Tibial artery (tissue), 4 donors: ENCODE data around the gene OGFOD2.
"Not testable (repeated sequence)": the region's sequence is repeated elsewhere in the genome, so short reads cannot be mapped to it uniquely, and the experiment has no call there.

Experiments used
- DNase-seq, 2 donors: peaks; one replicate each; pipeline ENCODE4 v3.0.0-alpha.2; 2019
- H3K27ac ChIP-seq, 2 donors: fragments of 200-600 bp; sonication (generic) in 1 of 2; 1 replicate in 1 of 2; 2 replicates in 1 of 2; pipeline ENCODE4 v1.5.1; 2018 to 2019; ENCODE audit warnings: mild to moderate bottlenecking in 1 of 2
- H3K27me3 ChIP-seq, 2 donors: fragments of 200-600 bp; sonication (generic) in 1 of 2; one replicate each; pipeline versions ENCODE4 v1.5.1 to v1.6.0; 2016 to 2019
- H3K36me3 ChIP-seq, 3 donors: fragments of 200-600 bp; sonication (generic) in 2 of 3; one replicate each; pipeline ENCODE4 v1.5.1; 2016 to 2019; ENCODE audit warnings: mild to moderate bottlenecking in 2 of 3
- H3K4me1 ChIP-seq, 4 donors: fragments of 200-600 bp; sonication (generic) in 2 of 4; 1 replicate in 3 of 4; 2 replicates in 1 of 4; pipeline ENCODE4 v1.5.1; 2016 to 2019
- H3K4me3 ChIP-seq, 2 donors: fragments of 200-600 bp; sonication (generic) in 1 of 2; 1 replicate in 1 of 2; 2 replicates in 1 of 2; pipeline ENCODE4 v1.5.1; 2018 to 2019; ENCODE audit warnings: mild to moderate bottlenecking in 2 of 2
- H3K9me3 ChIP-seq, 3 donors: fragments of 200-600 bp; sonication (generic) in 1 of 3; one replicate each; pipeline ENCODE4 v1.5.1; 2016 to 2019
- CTCF ChIP-seq, 2 experiments: fragments of 200-600 bp in 1 of 2; fragments of 450-650 bp in 1 of 2; IDR thresholded peaks; one replicate each; pipeline ENCODE4 v1.5.1; 2017 to 2019; ENCODE audit warnings: antibody characterized with exemption in 2 of 2, mild to moderate bottlenecking in 1 of 2, moderate library complexity in 1 of 2
- intact Hi-C: fragments of 100-400 bp; cut with DNase I; formaldehyde crosslinking; loops from one replicate; pipeline ENCODE4 v1.15.0; 2023; ENCODE audit warnings: low total_unique reads

The OGFOD2 gene

GRCh38 chr12:123010681-123011080 lies 35.6 kb downstream of the OGFOD2 start:
- Histone ChIP-seq H3K9me3 (no peaks in the 10 kb centered on the region), H3K27me3 (no peaks in the 10 kb centered on the region), H3K27ac (no peak overlapping the region), H3K4me1 (no peaks in the 10 kb centered on the region), H3K4me3 (no peak overlapping the region), H3K36me3 (peaks cover 0 to 41% (median 5%) of the 10 kb centered on the region in 3 donors)
- no peak for DNase-seq
- intact Hi-C loops = no loop called here
- no peak for TF ChIP-seq CTCF (IDR thresholded peaks at IDR 0.05)

GRCh38 chr12:123011701-123012100 lies 36.7 kb downstream of the OGFOD2 start:
- intact Hi-C loops = no loop called here
- Histone ChIP-seq H3K4me3 (no peak overlapping the region), H3K27ac (no peak overlapping the region), H3K9me3 (no peaks in the 10 kb centered on the region), H3K36me3 (peaks cover 0 to 40% (median 5%) of the 10 kb centered on the region in 3 donors), H3K4me1 (no peaks in the 10 kb centered on the region), H3K27me3 (no peaks in the 10 kb centered on the region)
- DNase-seq = no peak
- TF ChIP-seq CTCF (IDR thresholded peaks at IDR 0.05) = no peak

GRCh38 chr12:123013185-123014095 lies 38.4 kb downstream of the OGFOD2 start:
- peaks cover 0 to 26% (median 5%) of the 10 kb centered on the region in 3 donors for H3K36me3 ChIP-seq

GRCh38 chr12:123014473-123014872 lies 39.4 kb downstream of the OGFOD2 start:
- intact Hi-C loops, H3K9me3 ChIP-seq, H3K27me3 ChIP-seq, DNase-seq, H3K4me3 ChIP-seq, H3K4me1 ChIP-seq, H3K27ac ChIP-seq: not testable (repeated sequence)
- peaks cover 0 to 17% (median 3%) of the 10 kb centered on the region in 3 donors for H3K36me3 ChIP-seq

More at GRCh38 chr12:123013185-123014095, 38.4 kb downstream of the OGFOD2 start:
- Histone ChIP-seq H3K27ac (no peak overlapping the region), H3K4me1 (no peaks in the 10 kb centered on the region), H3K9me3 (no peaks in the 10 kb centered on the region), H3K27me3 (no peaks in the 10 kb centered on the region), H3K4me3 (no peak overlapping the region)
- DNase-seq = no peak
- TF ChIP-seq CTCF (IDR thresholded peaks at IDR 0.05) = no peak
- intact Hi-C loops = no loop called here

GRCh38 chr12:123017753-123018152 lies 42.7 kb downstream of the OGFOD2 start:
- H3K4me3 ChIP-seq = no peak overlapping the region
- H3K4me1 ChIP-seq = no peaks in the 10 kb centered on the region
- peaks cover 0 to 7% (median 0%) of the 10 kb centered on the region in 3 donors for H3K36me3 ChIP-seq
- no peak overlapping the region for H3K27ac ChIP-seq
- no peak for TF ChIP-seq CTCF (IDR thresholded peaks at IDR 0.05)
- DNase-seq = no peak
- no peaks in the 10 kb centered on the region for H3K27me3 ChIP-seq
- no peaks in the 10 kb centered on the region for H3K9me3 ChIP-seq
- intact Hi-C loops = no loop called here

- H3K4me3 ChIP-seq = no peak overlapping the region
- no peaks in the 10 kb centered on the region for H3K27me3 ChIP-seq
- H3K27ac ChIP-seq = no peak overlapping the region
- no peak for TF ChIP-seq CTCF (IDR thresholded peaks at IDR 0.05)
- DNase-seq = no peak
- intact Hi-C loops = no loop called here
- no peaks in the 10 kb centered on the region for H3K36me3 ChIP-seq
- H3K9me3 ChIP-seq = no peaks in the 10 kb centered on the region
- no peaks in the 10 kb centered on the region for H3K4me1 ChIP-seq
These were observed 44.7 kb downstream of the OGFOD2 start for GRCh38 chr12:123019841-123020138.
